Lower leg skin (tissue), 4 donors: Measurements from ENCODE around the gene ETV2. TPM values are rescaled to one million over a fixed set of nuclear protein-coding genes. Genes with fewer than 3 reads are reported as not detected.

Source experiments
- DNase-seq, 2 donors: peaks; one replicate each; pipeline ENCODE4 v3.0.0-alpha.2; 2019; ENCODE audit warnings: low spot score in 2 of 2
- H3K4me3 ChIP-seq: fragments of 200-600 bp; sonication (generic); 2 replicates; pipeline ENCODE4 v1.5.1; 2017; ENCODE audit warnings: mild to moderate bottlenecking, low read depth; ENCODE audit not compliant: poor library complexity, severe bottlenecking
- CTCF ChIP-seq, 3 donors: fragments of 450-650 bp; IDR thresholded peaks; one replicate each; pipeline ENCODE4 v1.5.1; 2016; ENCODE audit warnings: antibody characterized with exemption in 3 of 3, mild to moderate bottlenecking in 3 of 3, moderate library complexity in 2 of 3
- POLR2A ChIP-seq, 2 donors: fragments of 450-650 bp; IDR thresholded peaks; one replicate each; pipeline ENCODE4 v1.6.1; 2016 to 2017; ENCODE audit warnings: antibody characterized with exemption in 2 of 2, mild to moderate bottlenecking in 1 of 2, moderate library complexity in 1 of 2
- WGBS, 2 donors: methylation state at CpG; one replicate each; pipeline ENCODE4 v1.1.5; 2018; 5-methylcytosine and 5-hydroxymethylcytosine counted together
- intact Hi-C: fragments of 100-400 bp; cut with DNase I; formaldehyde crosslinking; loops from one replicate; pipeline ENCODE4 v1.15.0; 2023; ENCODE audit warnings: low total_unique reads
- total RNA-seq, 4 donors: library from RNA; depleted of rRNA; stranded (reverse); fragments of >200 nt; gene quantifications; one replicate each; pipeline ENCODE4 v1.1.0, GENCODE V29; 2016

ETV2 gene
- total RNA-seq, 4 donors from 2014 or later = 1.2 to 1.8 (median 1.6) TPM; not detected in 1

GRCh38 chr19:35607661-35608060 is 33.9 kb upstream of the ETV2 start:
- WGBS, 2 donors = 84 to 89% methylated on average over 3 of the region's 3 CpGs
- no peak overlapping the region for H3K4me3 ChIP-seq
- intact Hi-C loops = no loop called here
- TF ChIP-seq CTCF (IDR thresholded peaks at IDR 0.05) = no peak
- no peak for TF ChIP-seq POLR2A (IDR thresholded peaks at IDR 0.05)
- no peak for DNase-seq

- no peak for TF ChIP-seq POLR2A (IDR thresholded peaks at IDR 0.05)
- TF ChIP-seq CTCF (IDR thresholded peaks at IDR 0.05) = no peak
- intact Hi-C loops = no loop called here
- DNase-seq = no peak
These were observed 33.3 kb upstream of the ETV2 start for GRCh38 chr19:35608251-35608650.

GRCh38 chr19:35609851-35610353 is 31.6 kb upstream of the ETV2 start:
- TF ChIP-seq POLR2A (IDR thresholded peaks at IDR 0.05) = no peak
- TF ChIP-seq CTCF (IDR thresholded peaks at IDR 0.05) = no peak
- intact Hi-C loops = no loop called here
- 72 to 74% methylated on average over 6 of the region's 6 CpGs for WGBS, 2 donors

More at GRCh38 chr19:35608251-35608650, 33.3 kb upstream of the ETV2 start:
- WGBS, 2 donors = 73 to 78% methylated on average over 2 of the region's 2 CpGs
- H3K4me3 ChIP-seq = no peak overlapping the region

GRCh38 chr19:35612224-35612558 is 29.4 kb upstream of the ETV2 start:
- H3K4me3 ChIP-seq = no peak overlapping the region
- no peak for TF ChIP-seq CTCF (IDR thresholded peaks at IDR 0.05)
- no peak for TF ChIP-seq POLR2A (IDR thresholded peaks at IDR 0.05)
- DNase-seq = no peak
- WGBS, 2 donors = 20 to 50% methylated on average over 9 of the region's 9 CpGs
- intact Hi-C loops = no loop called here

More at GRCh38 chr19:35609851-35610353, 31.6 kb upstream of the ETV2 start:
- no peak for DNase-seq
- H3K4me3 ChIP-seq = no peak overlapping the region

GRCh38 chr19:35612559-35613321 is 28.8 kb upstream of the ETV2 start, which contains the start of gene HAUS5:
Gene HAUS5 (plus strand): TSS chr19:35612735. CDS start chr19:35612795, 60 bp downstream.
- DNase-seq = peak; percentile 93 to 99
- intact Hi-C loops = no loop called here
- TF ChIP-seq CTCF (IDR thresholded peaks at IDR 0.05) (no peak), POLR2A (IDR thresholded peaks at IDR 0.05) (no peak)
- peak within 1 kb of the TSS; percentile 43 for H3K4me3 ChIP-seq
- 0% methylated on average over 34 to 45 of the region's 47 CpGs for WGBS, 2 donors
